Measurements from ENCODE around the gene CWC15. TPM values are rescaled to one million over a fixed set of nuclear protein-coding genes. Genes with fewer than 3 reads are reported as not detected.

CWC15 gene
- total and polyA plus RNA-seq, 9 of the 15 experiments (the other 6 are each of a cell fraction or from before 2014, with no cell fraction given): 47.3 to 168 (median 89.2) TPM

DNA sequence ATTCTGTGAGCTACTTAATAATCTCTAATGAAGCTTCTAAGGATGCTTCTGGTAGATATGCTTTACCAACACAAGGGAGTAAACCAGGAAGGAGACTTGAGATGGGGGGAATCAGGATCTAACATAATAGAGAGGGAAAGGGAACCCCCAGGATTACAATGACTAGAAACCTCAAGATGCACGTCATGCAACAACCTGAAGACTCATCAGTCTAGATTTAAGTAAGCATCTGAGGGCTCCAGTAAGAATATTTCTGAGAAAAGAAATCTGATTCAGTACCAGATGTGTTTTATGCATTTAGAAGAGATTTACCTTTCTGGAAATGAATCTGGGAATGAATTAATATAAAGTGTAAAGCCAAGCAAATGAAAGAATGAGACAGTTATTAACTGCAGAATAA, 15.4 kb upstream of the CWC15 start:
- WGBS (ENCODE audit: insufficient coverage, low coverage, missing lambda C conversion rate): 10% methylated on average over 1 of the region's 1 CpG
- no peak for FAIRE-seq
- in situ Hi-C loops (cut with MboI): no loop called here

DNA sequence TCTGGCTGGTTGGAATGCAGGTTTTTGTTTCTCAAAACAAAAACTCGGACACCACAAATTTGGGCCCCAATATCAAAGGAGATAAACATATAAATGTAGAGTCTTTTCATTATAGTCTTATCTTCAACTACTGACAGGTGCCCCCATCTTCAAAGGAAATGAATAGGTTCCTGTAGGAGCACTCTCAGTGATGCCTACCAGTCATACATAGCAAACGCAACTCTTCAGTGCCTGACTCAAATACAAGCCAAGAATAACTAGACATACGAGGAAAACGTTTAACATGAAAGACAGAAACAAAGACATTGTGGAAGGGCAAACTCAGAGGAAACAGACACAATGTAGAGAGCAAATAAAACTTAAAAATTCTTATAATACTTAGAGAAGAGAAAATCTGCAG, 14.0 kb upstream of the CWC15 start:
- ChIA-PET POLR2A (no interaction called here), CTCF (ENCODE audit: low intra/inter-chr PET ratio) (no interaction called here)
- whole genome bisulfite sequencing (ENCODE audit: insufficient coverage, low coverage, missing lambda C conversion rate): 5% methylated on average over 4 of the region's 4 CpGs
- no TSS peak for BruUV-seq (replicated peaks)
- FAIRE-seq: no peak
- Histone ChIP-seq H3K9me1 (ENCODE audit: control insufficient read depth, insufficient read depth, low read length) (no peaks in the 10 kb centered on the region), H3K27me3 (ENCODE audit: control insufficient read depth in 2 of 2, insufficient read depth in 2 of 2, low read length in 2 of 2) (0 out of 5 replicates have a peak, but pooled peaks cover 0 to 2% of the 10 kb centered on the region in 2 experiments), H3K4me3 (no peak overlapping the region), H3K79me2 (ENCODE audit: control insufficient read depth, insufficient read depth, low read length) (no peaks in the 10 kb centered on the region), H3K27ac (ENCODE audit: extremely low read depth, low read depth, low read length) (no peak overlapping the region), H3K4me1 (replicated peaks in 1 of 2; ENCODE audit: control insufficient read depth in 2 of 2, insufficient read depth in 2 of 2, low read length in 2 of 2) (no peaks in the 10 kb centered on the region), H4K20me1 (replicated peaks; ENCODE audit: control insufficient read depth, insufficient read depth, low read length) (no peaks in the 10 kb centered on the region), H2AFZ (ENCODE audit: low read depth, low read length) (no peak overlapping the region), H3K9me3 (replicated peaks; ENCODE audit: control insufficient read depth, insufficient read depth, low read depth, low read length) (no peaks in the 10 kb centered on the region), H3K36me3 (ENCODE audit: control insufficient read depth, insufficient read depth, low read length) (no peaks in the 10 kb centered on the region), H3K4me2 (ENCODE audit: insufficient read depth, low read length) (no peak overlapping the region), H3K9ac (ENCODE audit: insufficient read depth in 1 of 2, low read depth in 2 of 2, low read length in 2 of 2) (no peak overlapping the region)
- ATAC-seq: no peak
- TF ChIP-seq ZNF311 (CRISPR knock-in tag; IDR thresholded peaks at IDR 0.05) (no peak), MAFG (tag; conservative IDR thresholded peaks at IDR 0.05) (no peak), TAF9B (IDR thresholded peaks at IDR 0.05; ENCODE audit: partially characterized antibody) (no peak), MAZ (CRISPR knock-in tag; conservative IDR thresholded peaks at IDR 0.05 in 1 of 2, IDR thresholded peaks at IDR 0.05 in 1 of 2) (no peak), PHTF2 (CRISPR knock-in tag; IDR thresholded peaks at IDR 0.05) (no peak), EGR1 (conservative IDR thresholded peaks at IDR 0.05) (no peak), ZNF140 (CRISPR knock-in tag; IDR thresholded peaks at IDR 0.05) (no peak), ZBTB12 (CRISPR knock-in tag; IDR thresholded peaks at IDR 0.05) (no peak), ZNF551 (CRISPR knock-in tag; IDR thresholded peaks at IDR 0.05) (no peak), ZNF121 (CRISPR knock-in tag; conservative IDR thresholded peaks at IDR 0.05) (no peak)
- in situ Hi-C loops (cut with MboI): no loop called here
- DNase-seq (ENCODE audit: extremely low read depth in 1 of 4, low spot score in 3 of 4): no peak
- intact Hi-C loops (cut with micrococcal nuclease): no loop called here

More for the DNA sequence above, 15.4 kb upstream of the CWC15 start:
- no peak overlapping the region for H3K27ac ChIP-seq (ENCODE audit: extremely low read depth, low read depth, low read length)
- H3K79me2 ChIP-seq (ENCODE audit: control insufficient read depth, insufficient read depth, low read length): no peaks in the 10 kb centered on the region
- H3K4me3 ChIP-seq: no peak overlapping the region
- no peaks in the 10 kb centered on the region for H3K4me1 ChIP-seq (replicated peaks in 1 of 2; ENCODE audit: control insufficient read depth in 2 of 2, insufficient read depth in 2 of 2, low read length in 2 of 2)
- intact Hi-C loops (cut with micrococcal nuclease): no loop called here
- DNase-seq (ENCODE audit: extremely low read depth in 1 of 4, low spot score in 3 of 4): no peak
- ChIA-PET CTCF (ENCODE audit: low intra/inter-chr PET ratio) (no interaction called here), POLR2A (no interaction called here)
- no peaks in the 10 kb centered on the region for H3K36me3 ChIP-seq (ENCODE audit: control insufficient read depth, insufficient read depth, low read length)
- H3K4me2 ChIP-seq (ENCODE audit: insufficient read depth, low read length): no peak overlapping the region
- H2AFZ ChIP-seq (ENCODE audit: low read depth, low read length): no peak overlapping the region
- no peaks in the 10 kb centered on the region for H3K9me1 ChIP-seq (ENCODE audit: control insufficient read depth, insufficient read depth, low read length)
- no TSS peak for BruUV-seq (replicated peaks)
- no peak overlapping the region for H3K9ac ChIP-seq (ENCODE audit: insufficient read depth in 1 of 2, low read depth in 2 of 2, low read length in 2 of 2)
- H3K9me3 ChIP-seq (replicated peaks; ENCODE audit: control insufficient read depth, insufficient read depth, low read depth, low read length): no peaks in the 10 kb centered on the region
- 0 out of 5 replicates have a peak, but pooled peaks cover 0 to 2% of the 10 kb centered on the region in 2 experiments for H3K27me3 ChIP-seq (ENCODE audit: control insufficient read depth in 2 of 2, insufficient read depth in 2 of 2, low read length in 2 of 2)
- no peak for ATAC-seq
- TF ChIP-seq ZNF764 (CRISPR knock-in tag; IDR thresholded peaks at IDR 0.05; ENCODE audit: low read depth) (no peak), NFXL1 (CRISPR knock-in tag; IDR thresholded peaks at IDR 0.05) (no peak), ESRRB (CRISPR knock-in tag; IDR thresholded peaks at IDR 0.05; ENCODE audit: borderline replicate concordance) (no peak)
- H4K20me1 ChIP-seq (replicated peaks; ENCODE audit: control insufficient read depth, insufficient read depth, low read length): no peaks in the 10 kb centered on the region
